GM21515 (cell line): ENCODE results near the gene VASH1.

ENCODE experiments used
- ATAC-seq: cut with Tn5 transposase; IDR thresholded peaks from one replicate; pipeline ENCODE4 v1.9.1; 2021; ENCODE audit not compliant: unreplicated experiment

The VASH1 gene

DNA sequence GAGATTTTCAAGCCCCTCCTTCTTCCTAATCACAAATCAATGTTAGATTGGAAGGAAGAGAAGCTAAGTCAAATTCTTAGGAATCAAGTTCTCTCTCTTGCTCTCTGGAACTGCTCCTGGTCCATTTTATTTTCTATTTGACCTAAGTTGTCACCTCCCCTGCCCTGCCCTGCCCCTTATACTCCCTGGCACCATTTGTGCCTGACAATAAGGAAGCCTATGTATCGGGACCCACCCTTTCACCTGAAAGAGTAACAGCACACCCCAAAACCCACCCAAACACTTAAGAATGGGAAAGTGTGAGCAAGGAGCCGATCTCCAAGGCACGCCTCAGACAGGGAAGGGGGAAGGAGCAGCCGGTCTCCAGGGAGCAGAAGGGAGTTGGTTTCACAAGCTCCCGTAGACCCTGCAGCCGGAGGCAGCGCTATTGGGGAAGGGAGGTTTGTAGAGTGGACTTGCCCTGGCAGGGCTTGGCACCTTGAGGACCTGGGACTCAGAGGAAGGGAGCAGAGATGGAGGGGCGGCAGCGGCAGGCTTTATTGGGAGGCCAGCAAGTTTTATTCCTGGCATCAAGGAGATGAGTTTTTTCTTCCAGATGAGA, 66.5 kb downstream of the VASH1 start:
- no peak for ATAC-seq

- ATAC-seq: no peak
Observed at GRCh38 chr14:76828339-76829012, 67.2 kb downstream of the VASH1 start.

- no peak for ATAC-seq
Observed at GRCh38 chr14:76829013-76829365, 67.7 kb downstream of the VASH1 start.

DNA sequence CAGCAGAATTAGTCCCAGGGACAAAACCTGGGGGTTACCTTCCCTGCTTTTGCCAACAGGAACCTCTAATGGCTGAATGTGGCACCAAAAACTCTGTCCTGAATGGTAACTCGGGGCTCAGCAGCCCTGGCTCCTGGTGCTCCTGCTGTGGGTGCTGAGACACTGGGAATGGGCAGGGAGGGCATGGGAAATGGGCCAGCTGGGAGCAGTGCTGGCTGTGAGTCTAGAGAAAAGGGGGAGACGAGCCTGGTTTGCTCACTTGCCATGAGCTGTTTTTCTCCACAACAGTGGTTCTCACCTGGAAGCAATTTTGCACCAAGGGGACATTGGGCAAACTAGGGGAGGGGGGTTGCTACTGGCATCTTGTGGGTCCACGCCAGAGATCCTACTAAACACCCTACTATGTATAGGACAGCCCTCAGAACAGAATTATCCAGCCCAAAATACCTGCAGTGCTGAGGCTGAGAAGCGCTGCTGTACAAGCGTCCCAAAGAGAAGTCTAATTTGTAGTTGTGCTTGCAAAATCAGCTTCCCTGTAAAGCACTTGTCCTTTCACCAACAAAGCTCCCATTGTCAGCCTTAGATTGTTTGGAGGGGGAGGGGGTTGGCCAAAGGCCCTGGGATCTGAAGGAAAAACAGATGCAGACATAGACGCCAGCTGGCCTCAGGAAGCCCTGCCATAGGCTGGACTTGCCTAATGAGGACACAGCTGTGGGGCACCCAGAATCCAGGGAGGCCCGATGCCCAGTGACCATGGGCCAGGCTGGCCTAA, 68.6 kb downstream of the VASH1 start:
- no peak for ATAC-seq

- ATAC-seq: no peak
Observed at GRCh38 chr14:76830556-76830955, 69.3 kb downstream of the VASH1 start.

DNA sequence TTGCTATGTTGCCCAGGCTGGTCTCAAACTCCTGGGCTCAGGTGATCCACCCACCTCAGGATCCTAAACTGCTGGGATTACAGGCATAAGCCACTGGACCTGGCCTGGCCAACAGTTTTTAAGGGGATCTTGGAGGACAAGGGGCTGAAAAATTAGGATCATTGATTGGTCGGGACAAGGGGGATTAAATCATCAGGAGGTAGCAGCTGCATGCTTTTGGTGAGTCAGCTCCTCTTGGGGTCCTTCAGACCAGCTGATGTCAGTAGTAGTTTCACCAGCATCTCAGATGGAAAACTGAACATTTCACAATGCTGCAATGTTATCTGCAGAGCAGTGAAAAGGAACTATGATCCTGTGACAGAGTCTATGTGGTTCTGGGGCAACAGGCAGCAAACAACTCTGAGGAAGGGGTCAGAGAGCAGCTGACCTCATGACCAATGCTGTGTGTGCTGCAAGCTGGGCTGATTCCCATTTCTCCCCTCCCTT, 71.3 kb downstream of the VASH1 start:
- ATAC-seq: no peak
